GM12874 (cell line): ENCODE data around the gene RAF1.

ENCODE experiments used
- CTCF ChIP-seq: IDR thresholded peaks from 2 replicates; pipeline ENCODE4 v1.5.1; 2011; ENCODE audit warnings: low read depth, mild to moderate bottlenecking, control low read depth, low read length, moderate library complexity; ENCODE audit not compliant: insufficient read depth

The RAF1 gene

GRCh38 chr3:12629560-12629959 is 34.4 kb downstream of the RAF1 start:
- no peak for TF ChIP-seq CTCF

GRCh38 chr3:12628813-12629212 is 35.1 kb downstream of the RAF1 start:
- no peak for TF ChIP-seq CTCF

- no peak for TF ChIP-seq CTCF
Measured at GRCh38 chr3:12627370-12627769, 36.5 kb downstream of the RAF1 start.

- TF ChIP-seq CTCF: no peak
Measured at GRCh38 chr3:12624056-12624455, 39.9 kb downstream of the RAF1 start.

- TF ChIP-seq CTCF: no peak
Measured at GRCh38 chr3:12622335-12622734, 41.6 kb downstream of the RAF1 start.

GRCh38 chr3:12620729-12621128 is 43.2 kb downstream of the RAF1 start:
- TF ChIP-seq CTCF: no peak

GRCh38 chr3:12620305-12620704 is 43.6 kb downstream of the RAF1 start:
- TF ChIP-seq CTCF: no peak

- no peak for TF ChIP-seq CTCF
Measured at GRCh38 chr3:12618426-12618825, 45.5 kb downstream of the RAF1 start.
